Lung (tissue), 13 donors: Measurements from ENCODE around the gene LINS1. TPM values are rescaled to one million over a fixed set of nuclear protein-coding genes. Genes with fewer than 3 reads are reported as not detected.

ENCODE experiments used
- ATAC-seq: fragments of 200-7000 bp; cut with Tn5 transposase; one replicate; pipeline ENCODE4 v1.9.1; 2020; ENCODE audit warnings: moderate number of reproducible peaks; ENCODE audit not compliant: insufficient read depth, low FRiP score
- DNase-seq, 3 donors: peaks; one replicate each; pipeline ENCODE4 v3.0.0-alpha.2; 2013 to 2017
- H3K27ac ChIP-seq, 2 donors: one replicate each; pipeline ENCODE4 v1.5.1; 2013; ENCODE audit warnings: mild to moderate bottlenecking in 2 of 2, moderate library complexity in 2 of 2, control low read depth in 1 of 2, inconsistent platforms in 1 of 2, low read depth in 1 of 2, low read length in 1 of 2
- H3K27me3 ChIP-seq, 3 donors: one replicate each; pipeline ENCODE4 v1.5.1; 2013; ENCODE audit warnings: low read length in 2 of 3; ENCODE audit not compliant: control insufficient read depth in 3 of 3, insufficient read depth in 3 of 3
- H3K36me3 ChIP-seq, 4 donors: one replicate each; pipeline ENCODE4 v1.5.1; 2013; ENCODE audit warnings: low read length in 4 of 4, mild to moderate bottlenecking in 1 of 4, moderate library complexity in 1 of 4; ENCODE audit not compliant: control insufficient read depth in 4 of 4, insufficient read depth in 4 of 4
- H3K4me1 ChIP-seq, 5 donors: one replicate each; pipeline ENCODE4 v1.5.1; 2013; ENCODE audit warnings: low read length in 5 of 5, mild to moderate bottlenecking in 2 of 5, moderate library complexity in 1 of 5; ENCODE audit not compliant: control insufficient read depth in 5 of 5, insufficient read depth in 5 of 5
- H3K4me3 ChIP-seq: one replicate; pipeline ENCODE4 v1.5.1; 2013; ENCODE audit warnings: mild to moderate bottlenecking, control low read depth, moderate library complexity
- H3K9ac ChIP-seq, 2 donors: one replicate each; pipeline ENCODE4 v1.5.1; 2013; ENCODE audit warnings: low read length in 2 of 2, control low read depth in 1 of 2; ENCODE audit not compliant: insufficient read depth in 1 of 2
- H3K9me3 ChIP-seq, 4 donors: one replicate each; pipeline ENCODE4 v1.5.1; 2013; ENCODE audit warnings: low read length in 3 of 4, mild to moderate bottlenecking in 1 of 4, moderate library complexity in 1 of 4; ENCODE audit not compliant: control insufficient read depth in 4 of 4, insufficient read depth in 3 of 4
- CTCF ChIP-seq: IDR thresholded peaks from 2 replicates; pipeline ENCODE4 v1.5.1; 2012; ENCODE audit warnings: mild to moderate bottlenecking; ENCODE audit errors: control extremely low read depth, extremely low read depth
- WGBS, 2 donors: extraction: QIAGEN DNeasy Blood & Tissue Kit; methylation state at CpG; one replicate each; pipeline ENCODE4 v1.1.7; 2013; 5-methylcytosine and 5-hydroxymethylcytosine counted together
- polyA plus RNA-seq, 2 donors: library from polyadenylated mRNA; stranded (reverse); fragments of 200-250 nt; gene quantifications; one replicate each; pipeline ENCODE4 v1.2.1, GENCODE V29; 2013
- small RNA-seq: library from RNA; depleted of rRNA; stranded (forward); fragments of <200 nt; gene quantifications from one replicate; pipeline ENCODE3, GENCODE V24; 2014; ENCODE audit warnings: low replicate concordance
- total RNA-seq, 2 donors: library from RNA; depleted of rRNA in 1 of 2; stranded (reverse); fragments of >200 nt in 1 of 2; gene quantifications; one replicate each; pipeline ENCODE4 v1.2.1, GENCODE V29; 2014 to 2021
- donor health status: control.
- donor health status: control.
- donor health status: Bipolar disorder and iron deficiency.
- donor health status: healthy.
- donor health status: DM: yes; HTN: yes; CAD: no.

The LINS1 gene
- total and polyA plus RNA-seq, 4 donors = 8.0 to 24.1 (median 11.9) TPM

- no peak overlapping the region for H3K4me3 ChIP-seq
- peaks cover 0 to 4% (median 3%) of the 10 kb centered on the region in 3 donors for H3K27me3 ChIP-seq
- TF ChIP-seq CTCF = no peak
- H3K36me3 ChIP-seq = no peaks in the 10 kb centered on the region
- H3K9me3 ChIP-seq = no peaks in the 10 kb centered on the region
- no peak overlapping the region for H3K27ac ChIP-seq
- no peak overlapping the region for H3K9ac ChIP-seq
- no peak for DNase-seq
- no peak for ATAC-seq
- 30 to 48% methylated on average over 7 of the region's 7 CpGs for WGBS, 2 donors
- H3K4me1 ChIP-seq = peaks cover 0 to 9% (median 0%) of the 10 kb centered on the region in 5 donors
These were observed 81.7 kb downstream of the LINS1 start for GRCh38 chr15:100520132-100520921.

- Histone ChIP-seq H3K9ac (no peak overlapping the region), H3K4me3 (no peak overlapping the region), H3K27me3 (peaks cover 0 to 7% (median 3%) of the 10 kb centered on the region in 3 donors), H3K4me1 (no peaks in the 10 kb centered on the region), H3K9me3 (no peaks in the 10 kb centered on the region), H3K36me3 (no peaks in the 10 kb centered on the region), H3K27ac (no peak overlapping the region)
- DNase-seq (no peak), ATAC-seq (no peak)
- no peak for TF ChIP-seq CTCF
- 69 to 71% methylated on average over 3 of the region's 3 CpGs for WGBS, 2 donors
These were observed 84.1 kb downstream of the LINS1 start for GRCh38 chr15:100517846-100518245.

Small RNAs within 50 kb of the gene (small RNA-seq; reads per million reads assigned to genes)
- not detected for gene RF00019
- gene RNU6-181P = not detected
- gene RNU6-322P = not detected

Other genes starting within 250 kb of the LINS1 start
- gene CERS3, start 73.2 kb downstream of the LINS1 start, total RNA-seq = under 1 TPM in 1 of 2 donors, not detected in 1; 0.23 TPM
- under 1 TPM; 0.10 to 0.12 TPM for gene CERS3, start 73.2 kb downstream of the LINS1 start, polyA plus RNA-seq
- gene ASB7, start 405 bp upstream of the LINS1 start, total RNA-seq = 10 to 100 TPM; 15.3 to 18.3 TPM
- gene ASB7, start 405 bp upstream of the LINS1 start, polyA plus RNA-seq = 1 to 10 TPM; 3.3 to 6.5 TPM